NCI-H1436 treated with DMSO at 0.1 percent for 48 hours (cell line): ENCODE measurements around the gene COQ8B.
"Not testable (repeated sequence)": the region's sequence is repeated elsewhere in the genome, so short reads cannot be mapped to it uniquely, and the experiment has no call there.

ENCODE experiments used
- DNase-seq: peaks from one replicate; lab custom pipeline; 2025; lab: John Stamatoyannopoulos, UW

Gene COQ8B

GRCh38 chr19:40666803-40667438 is 49.8 kb downstream of the COQ8B start:
- DNase-seq: no peak

GRCh38 chr19:40663695-40664692 is 52.7 kb downstream of the COQ8B start:
- DNase-seq: no peak

GRCh38 chr19:40662925-40663694 is 53.6 kb downstream of the COQ8B start:
- no peak for DNase-seq

GRCh38 chr19:40661616-40662015 is 55.1 kb downstream of the COQ8B start:
- no peak for DNase-seq

- no peak for DNase-seq
Measured at GRCh38 chr19:40659566-40659965, 57.1 kb downstream of the COQ8B start.

- no peak for DNase-seq
Measured at GRCh38 chr19:40659116-40659515, 57.6 kb downstream of the COQ8B start.

GRCh38 chr19:40658031-40658430 is 58.7 kb downstream of the COQ8B start:
- no peak for DNase-seq

GRCh38 chr19:40655684-40656083 is 61.0 kb downstream of the COQ8B start:
- DNase-seq: not testable (repeated sequence)

GRCh38 chr19:40652303-40652702 is 64.4 kb downstream of the COQ8B start:
- not testable (repeated sequence) for DNase-seq

- DNase-seq: no peak
Measured at GRCh38 chr19:40650749-40651305, 65.9 kb downstream of the COQ8B start.

GRCh38 chr19:40649903-40650675 is 66.6 kb downstream of the COQ8B start:
- peak; percentile 18 for DNase-seq

- no peak for DNase-seq
Measured at GRCh38 chr19:40646743-40647254, 69.9 kb downstream of the COQ8B start.

GRCh38 chr19:40642757-40643305 is 73.9 kb downstream of the COQ8B start:
- DNase-seq: no peak

GRCh38 chr19:40642051-40642706 is 74.5 kb downstream of the COQ8B start:
- no peak for DNase-seq
